ENCODE measurements around the gene CAB39.

GRCh38 chr2:230809015-230809414 is 96.4 kb downstream of the CAB39 start:
- TF ChIP-seq CTCF (IDR thresholded peaks at IDR 0.05) (no peak), POLR2A (IDR thresholded peaks at IDR 0.05) (no peak)
